ENCODE results near the gene CEACAM19.
"Not testable (repeated sequence)": the region's sequence is repeated elsewhere in the genome, so short reads cannot be mapped to it uniquely, and the experiment has no call there.

Gene CEACAM19

GRCh38 chr19:44673510-44673909, 2.2 kb downstream of the CEACAM19 start:
- no peak for DNase-seq (ENCODE audit: low read depth in 3 of 3, low spot score in 1 of 3)

DNA sequence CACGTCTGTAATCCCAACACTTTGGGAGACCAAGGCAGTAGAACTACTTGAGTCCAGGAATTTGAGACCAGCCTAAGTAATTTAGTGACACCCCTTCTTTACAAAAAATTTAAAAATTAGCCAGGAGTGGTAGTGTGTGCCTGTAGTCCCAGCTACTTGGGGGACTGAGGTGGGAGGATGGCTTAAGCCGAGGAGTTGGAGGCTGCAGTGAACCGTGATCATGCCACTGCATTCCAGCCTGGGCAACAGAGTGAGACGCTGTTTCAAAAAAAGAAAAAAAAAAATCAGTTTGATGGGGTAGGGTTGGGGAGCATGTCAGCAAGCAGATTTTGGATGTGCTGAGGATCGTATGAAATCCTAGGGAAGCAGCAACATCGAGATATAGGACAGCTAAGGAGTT, 4.2 kb downstream of the CEACAM19 start:
- no peak for DNase-seq (ENCODE audit: low read depth in 3 of 3, low spot score in 1 of 3)

DNA sequence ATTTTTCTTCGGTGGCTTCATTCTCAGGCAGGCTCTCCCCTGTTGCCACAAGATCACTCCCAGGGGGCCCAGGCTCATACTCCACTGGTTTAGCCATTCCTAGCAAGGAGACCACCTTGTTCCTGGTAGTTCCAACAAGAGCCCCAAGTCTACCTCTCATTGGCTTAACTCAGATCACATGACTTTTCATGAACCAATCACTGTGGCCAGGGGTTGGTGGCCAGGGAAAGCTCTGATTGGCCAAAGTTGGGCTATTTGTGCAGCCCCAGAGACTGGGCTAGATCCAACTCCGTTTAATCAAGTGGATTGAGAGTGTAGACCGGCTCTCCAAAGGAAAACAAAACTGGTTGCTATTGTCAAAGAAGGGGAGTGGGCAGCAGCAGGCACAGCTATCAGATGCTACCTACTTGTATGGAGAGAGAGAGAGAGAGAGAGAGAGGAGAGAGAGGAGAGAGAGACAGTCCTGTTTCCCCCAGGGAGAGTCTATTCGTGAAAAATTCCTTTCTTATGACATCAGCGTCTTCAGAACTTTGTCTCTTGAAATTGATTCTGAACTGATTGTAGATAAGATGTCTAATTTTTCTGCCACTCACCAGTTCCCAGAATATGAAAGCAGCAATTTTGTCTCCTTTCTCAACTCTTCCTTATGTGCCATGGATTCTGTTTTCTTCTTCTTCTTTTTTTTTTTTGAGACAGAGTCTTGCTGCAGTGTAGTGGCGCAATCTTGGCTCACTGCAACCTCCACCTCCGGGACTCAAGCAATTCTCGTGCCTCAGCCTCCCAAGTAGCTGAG, 5.9 kb downstream of the CEACAM19 start:
- DNase-seq (ENCODE audit: low read depth in 3 of 3, low spot score in 1 of 3): no peak

GRCh38 chr19:44680536-44680935, 9.3 kb downstream of the CEACAM19 start:
- DNase-seq (ENCODE audit: low read depth in 3 of 3, low spot score in 1 of 3): no peak

- no peak for DNase-seq (ENCODE audit: low read depth in 3 of 3, low spot score in 1 of 3)
Measured at GRCh38 chr19:44681992-44682790, 10.9 kb downstream of the CEACAM19 start.

DNA sequence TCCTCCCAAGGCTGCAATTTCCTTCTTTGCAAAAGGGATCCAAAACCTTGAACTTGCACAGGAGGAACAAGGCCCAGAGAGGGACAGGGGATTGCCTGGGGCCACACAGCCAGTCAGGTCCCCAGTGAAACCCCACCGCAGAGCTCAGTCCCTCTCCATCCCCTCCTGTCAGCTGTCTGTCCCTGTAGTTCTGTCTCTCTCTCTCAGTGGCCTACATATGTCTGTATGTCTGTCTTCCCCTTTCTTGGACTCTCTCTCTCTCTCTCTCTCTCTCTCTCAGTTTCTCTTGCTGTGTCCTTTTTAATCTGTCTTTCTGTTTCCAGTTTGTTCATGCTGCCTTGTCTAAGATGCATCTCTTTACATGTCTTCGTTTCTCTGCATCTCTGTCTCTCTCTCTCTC, 11.5 kb downstream of the CEACAM19 start:
- DNase-seq (ENCODE audit: low read depth in 3 of 3, low spot score in 1 of 3): no peak

GRCh38 chr19:44683434-44684210, 12.3 kb downstream of the CEACAM19 start:
- DNase-seq (ENCODE audit: low read depth in 3 of 3, low spot score in 1 of 3): no peak

- not testable (repeated sequence) for DNase-seq (ENCODE audit: low read depth in 3 of 3, low spot score in 1 of 3)
Measured at GRCh38 chr19:44684396-44684795, 13.1 kb downstream of the CEACAM19 start.

- DNase-seq (ENCODE audit: low read depth in 3 of 3, low spot score in 1 of 3): no peak
Measured at GRCh38 chr19:44684892-44685863, 13.9 kb downstream of the CEACAM19 start.

- DNase-seq (ENCODE audit: low read depth in 3 of 3, low spot score in 1 of 3): no peak
Measured at GRCh38 chr19:44685877-44686276, 14.6 kb downstream of the CEACAM19 start.

DNA sequence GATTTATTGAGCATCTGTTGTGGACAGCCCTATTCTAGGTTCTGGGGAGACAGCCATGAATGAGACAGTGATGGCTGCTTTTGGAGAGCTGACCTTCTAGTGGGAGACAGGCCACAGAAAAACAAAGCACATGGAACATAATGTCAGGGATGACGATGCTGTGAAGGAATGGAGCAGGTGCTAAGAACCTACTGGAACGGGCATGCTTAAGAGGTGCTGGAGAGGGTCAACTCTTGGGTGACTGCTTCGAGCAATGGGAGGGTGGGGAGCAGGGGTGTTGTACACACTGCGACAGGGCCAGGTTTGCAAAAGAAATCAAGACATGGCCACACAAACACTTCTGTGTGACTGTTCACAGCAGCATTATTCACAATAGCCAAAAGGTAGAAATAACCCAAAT, 15.6 kb downstream of the CEACAM19 start:
- DNase-seq (ENCODE audit: low read depth in 3 of 3, low spot score in 1 of 3): no peak

DNA sequence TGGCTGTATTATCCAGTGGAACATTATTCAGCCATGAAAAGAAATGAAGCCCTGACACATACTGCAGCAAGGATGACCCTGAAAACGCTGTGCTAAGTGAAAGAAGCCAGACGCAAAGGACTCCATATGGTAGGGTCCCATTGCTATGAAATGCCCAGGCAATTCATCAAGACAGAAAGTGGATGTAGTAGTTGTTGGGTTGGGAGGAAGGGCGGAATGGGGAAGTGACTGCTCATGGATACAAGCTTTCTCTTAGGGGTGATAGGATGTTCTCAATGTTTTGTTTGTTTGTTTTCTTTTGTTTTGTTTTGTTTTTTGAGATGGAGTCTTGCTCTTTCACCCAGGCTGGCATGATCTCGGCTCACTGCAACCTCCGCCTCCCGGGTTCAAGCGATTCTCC, 16.6 kb downstream of the CEACAM19 start:
- no peak for DNase-seq (ENCODE audit: low read depth in 3 of 3, low spot score in 1 of 3)

GRCh38 chr19:44689290-44690130, 18.2 kb downstream of the CEACAM19 start:
- DNase-seq (ENCODE audit: low read depth in 3 of 3, low spot score in 1 of 3): peak; percentile 44 to 77 (median 60)

- DNase-seq (ENCODE audit: low read depth in 3 of 3, low spot score in 1 of 3): no peak
Measured at GRCh38 chr19:44690131-44690440, 18.8 kb downstream of the CEACAM19 start.

DNA sequence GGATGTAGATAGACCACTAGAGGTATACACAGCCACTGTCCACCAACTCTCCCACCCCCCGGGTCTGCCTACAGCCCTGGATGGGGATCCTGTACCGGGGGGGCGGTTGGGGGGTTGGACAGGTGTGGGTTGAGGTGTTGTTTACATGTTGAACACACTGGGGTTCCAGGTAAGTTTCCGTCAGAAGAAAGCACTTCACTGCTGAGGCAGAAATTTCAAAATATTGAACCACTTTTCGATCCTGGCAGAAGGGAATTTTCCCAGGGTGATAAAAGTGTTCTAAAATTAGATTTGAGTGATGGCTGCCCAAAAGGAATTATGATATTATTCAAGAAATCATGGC, 21.1 kb downstream of the CEACAM19 start:
- DNase-seq (ENCODE audit: low read depth in 3 of 3, low spot score in 1 of 3): no peak

DNA sequence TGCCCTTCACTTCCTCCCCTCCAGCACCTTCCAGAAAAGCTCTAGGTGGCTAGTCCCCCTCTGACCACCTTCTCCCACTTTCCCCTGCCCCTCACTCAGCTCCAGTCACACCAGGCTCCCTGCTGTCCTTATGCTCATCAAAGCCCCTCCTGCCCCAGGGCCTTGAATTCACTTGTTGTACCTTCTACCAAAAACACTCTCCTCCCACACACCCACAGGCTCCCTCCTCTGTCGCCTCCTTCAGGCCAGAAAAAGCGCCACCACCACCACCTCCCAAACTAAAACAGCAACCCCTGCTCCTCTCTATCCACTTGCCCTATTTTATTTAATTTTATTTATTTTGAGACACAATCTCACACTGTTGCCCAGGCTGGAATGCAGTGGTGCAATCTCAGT, 22.9 kb downstream of the CEACAM19 start:
- DNase-seq (ENCODE audit: low read depth in 3 of 3, low spot score in 1 of 3): no peak

DNA sequence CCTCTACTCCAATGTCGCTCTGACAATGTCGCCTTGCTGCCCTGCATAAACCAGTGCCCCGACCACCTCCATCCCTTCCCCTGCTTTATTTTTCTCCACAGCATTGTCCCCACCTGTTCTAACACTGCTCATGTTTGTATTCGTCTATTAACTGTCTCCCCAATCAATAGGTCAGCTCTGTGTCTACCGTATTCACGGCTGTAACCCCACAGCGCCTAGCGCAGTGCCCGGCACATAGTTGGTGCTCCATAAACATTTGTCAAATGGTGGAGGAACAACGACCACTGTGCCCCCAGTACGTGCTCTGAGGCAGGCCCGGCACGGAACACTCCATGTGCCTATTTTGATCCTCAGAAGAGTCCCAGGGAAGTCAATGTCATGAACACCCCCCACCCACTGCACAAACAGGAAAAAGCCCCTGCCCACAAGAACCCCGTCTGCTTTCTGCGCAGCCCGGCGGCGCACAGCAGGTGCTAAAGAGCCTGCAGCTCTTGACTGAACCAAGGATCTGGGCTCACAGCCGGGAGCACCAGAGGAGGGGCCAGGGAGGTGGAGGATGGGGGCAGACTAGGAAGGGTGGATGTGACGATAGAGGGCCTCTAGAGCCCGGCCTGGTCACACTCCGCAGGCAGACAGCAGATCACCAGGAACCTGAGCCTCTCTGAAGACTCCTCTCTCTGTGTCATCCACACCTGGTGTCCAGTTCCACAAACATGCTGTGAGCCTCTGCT, 25.8 kb downstream of the CEACAM19 start:
- no peak for DNase-seq (ENCODE audit: low read depth in 3 of 3, low spot score in 1 of 3)

DNA sequence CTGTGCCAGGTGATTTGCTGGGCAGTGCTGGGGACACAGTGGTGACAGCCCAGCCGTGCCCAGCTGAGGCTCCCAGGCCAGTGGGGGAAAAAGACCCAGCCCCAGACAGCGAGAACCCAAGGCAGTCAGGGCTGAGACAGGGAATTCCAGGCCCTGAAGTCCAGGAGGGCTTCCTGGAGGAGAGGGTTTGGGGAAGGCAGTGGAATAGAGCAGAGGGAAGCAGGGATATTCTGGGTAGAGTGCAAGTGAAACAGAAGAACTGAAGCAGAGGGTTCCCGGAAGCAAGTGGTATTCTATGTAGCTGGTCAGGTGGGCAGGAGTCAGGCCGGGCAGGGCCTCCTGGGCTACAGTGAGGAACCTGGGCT, 26.4 kb downstream of the CEACAM19 start:
- DNase-seq (ENCODE audit: low read depth in 3 of 3, low spot score in 1 of 3): no peak

DNA sequence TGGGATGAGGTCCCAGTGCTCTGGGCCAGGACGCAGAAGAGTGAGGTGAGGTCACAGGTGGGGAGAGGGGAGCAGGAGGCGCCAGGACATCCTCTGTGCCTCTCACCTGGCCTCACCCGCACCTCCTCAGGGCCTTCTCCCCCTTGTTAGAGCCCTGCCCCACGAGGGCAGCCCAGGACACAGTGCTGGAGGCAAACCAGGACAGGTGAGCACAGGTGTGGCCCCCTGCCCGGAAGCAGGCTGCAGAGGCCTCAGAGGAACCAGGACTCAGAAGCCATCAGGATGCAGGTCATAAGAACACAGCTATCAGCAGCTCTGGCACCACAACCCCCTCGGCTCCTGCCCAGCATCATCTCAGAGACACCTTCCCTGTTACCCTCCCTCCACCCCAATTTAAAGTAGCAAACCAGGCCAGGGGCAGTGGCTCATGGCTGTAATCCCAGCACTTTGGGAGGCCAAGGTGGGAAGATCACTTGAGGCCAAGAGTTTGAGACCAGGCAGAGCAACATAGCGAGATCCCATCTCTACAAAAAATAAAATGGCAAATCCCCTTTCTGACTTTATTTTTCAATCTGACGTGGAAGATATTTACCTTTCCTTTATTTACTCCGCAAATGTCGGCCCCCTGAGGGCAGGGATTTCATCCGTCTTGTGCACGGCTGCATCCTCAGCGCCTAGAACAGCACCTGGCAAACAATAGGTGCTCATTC, 27.4 kb downstream of the CEACAM19 start, which contains the start of gene CEACAM16:
TSS of gene CEACAM16 (plus strand) at position 660 of the 710 bp plus-strand sequence. CDS start 2,306 bp downstream, outside the sequence.
- DNase-seq (ENCODE audit: low read depth in 3 of 3, low spot score in 1 of 3): no peak
